ENCODE measurements around the gene TOLLIP. TPM values are rescaled to one million over a fixed set of nuclear protein-coding genes. Genes with fewer than 3 reads are reported as not detected.

Gene TOLLIP
- total and polyA plus RNA-seq, 12 donors: 19.0 to 53.6 (median 42.6) TPM

DNA sequence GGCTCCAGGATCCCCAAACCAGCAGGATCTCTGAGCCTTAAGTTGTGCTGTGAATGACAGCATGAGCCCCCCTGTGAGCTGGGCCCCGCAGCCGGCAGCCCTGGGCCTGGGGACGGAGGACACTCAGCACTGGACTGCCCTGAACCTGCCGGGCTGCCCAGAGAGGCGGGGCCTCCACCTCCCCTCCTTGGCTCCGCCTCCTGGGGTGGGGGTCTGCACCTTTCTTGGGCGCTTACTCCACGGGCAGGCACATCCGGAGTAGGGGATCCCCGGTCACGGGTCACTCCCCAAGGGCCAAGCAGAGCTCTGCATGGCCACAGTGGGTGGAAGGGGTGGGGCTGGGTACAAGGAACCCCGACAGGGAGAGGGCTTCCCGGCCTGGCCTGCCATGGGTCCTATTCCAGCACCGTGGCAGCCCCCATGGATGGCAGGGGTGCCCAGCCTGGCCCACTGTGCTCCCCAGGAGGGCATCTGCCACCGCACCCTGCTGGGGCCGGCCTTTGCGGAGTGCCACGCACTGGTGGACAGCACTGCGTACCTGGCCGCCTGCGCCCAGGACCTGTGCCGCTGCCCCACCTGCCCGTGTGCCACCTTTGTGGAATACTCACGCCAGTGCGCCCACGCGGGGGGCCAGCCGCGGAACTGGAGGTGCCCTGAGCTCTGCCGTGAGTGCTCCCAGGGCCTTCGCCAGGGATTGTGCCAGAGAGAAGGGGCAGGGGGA, 81.2 kb downstream of the TOLLIP start:
- Histone ChIP-seq H3K27me3 (peaks cover 9 to 82% (median 61%) of the 10 kb centered on the region in 7 donors), H3K4me1 (no peaks in the 10 kb centered on the region), H3K4me3 (no peak overlapping the region), H3K9me3 (no peaks in the 10 kb centered on the region), H3K27ac (no peak overlapping the region), H3K36me3 (no peaks in the 10 kb centered on the region)
- intact Hi-C loops (cut with DNase I): no loop called here
- TF ChIP-seq, protein P1, sequence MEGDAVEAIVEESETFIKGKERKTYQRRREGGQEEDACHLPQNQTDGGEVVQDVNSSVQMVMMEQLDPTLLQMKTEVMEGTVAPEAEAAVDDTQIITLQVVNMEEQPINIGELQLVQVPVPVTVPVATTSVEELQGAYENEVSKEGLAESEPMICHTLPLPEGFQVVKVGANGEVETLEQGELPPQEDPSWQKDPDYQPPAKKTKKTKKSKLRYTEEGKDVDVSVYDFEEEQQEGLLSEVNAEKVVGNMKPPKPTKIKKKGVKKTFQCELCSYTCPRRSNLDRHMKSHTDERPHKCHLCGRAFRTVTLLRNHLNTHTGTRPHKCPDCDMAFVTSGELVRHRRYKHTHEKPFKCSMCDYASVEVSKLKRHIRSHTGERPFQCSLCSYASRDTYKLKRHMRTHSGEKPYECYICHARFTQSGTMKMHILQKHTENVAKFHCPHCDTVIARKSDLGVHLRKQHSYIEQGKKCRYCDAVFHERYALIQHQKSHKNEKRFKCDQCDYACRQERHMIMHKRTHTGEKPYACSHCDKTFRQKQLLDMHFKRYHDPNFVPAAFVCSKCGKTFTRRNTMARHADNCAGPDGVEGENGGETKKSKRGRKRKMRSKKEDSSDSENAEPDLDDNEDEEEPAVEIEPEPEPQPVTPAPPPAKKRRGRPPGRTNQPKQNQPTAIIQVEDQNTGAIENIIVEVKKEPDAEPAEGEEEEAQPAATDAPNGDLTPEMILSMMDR (IDR thresholded peaks at IDR 0.05): no peak
- 80 to 83% methylated on average over 31 of the region's 31 CpGs for WGBS, 2 donors
- DNase-seq: peak in 1 of 2 donors; percentile 6
- no peak for ATAC-seq

DNA sequence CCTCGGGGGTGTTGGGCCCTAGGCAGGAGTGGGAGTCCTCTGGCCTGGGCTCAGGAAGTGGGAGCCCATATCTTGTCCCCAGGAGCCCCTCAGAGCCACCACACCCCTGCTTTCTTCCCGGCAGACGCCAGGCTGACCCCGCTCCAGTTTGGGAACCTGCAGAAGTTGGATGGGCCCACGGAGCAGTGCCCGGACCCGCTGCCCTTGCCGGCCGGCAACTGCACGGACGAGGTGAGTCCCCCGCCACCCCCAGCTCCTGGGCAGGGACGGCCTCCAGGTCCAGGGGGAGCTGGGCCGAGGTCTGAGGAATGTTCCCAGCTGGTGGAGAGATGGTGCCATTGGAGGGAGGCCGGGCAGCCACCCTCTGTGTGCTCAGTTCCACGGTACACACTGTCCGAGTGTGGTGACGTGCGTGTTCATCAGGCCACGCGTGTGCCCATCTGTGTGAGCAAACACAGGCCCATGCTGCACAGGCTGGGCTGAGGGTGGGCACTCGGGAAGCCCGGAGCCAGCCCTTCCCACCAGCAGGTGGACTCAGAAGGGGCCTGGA, 81.8 kb downstream of the TOLLIP start:
- H3K9me3 ChIP-seq: no peaks in the 10 kb centered on the region
- no peak overlapping the region for H3K4me3 ChIP-seq
- ATAC-seq (no peak), DNase-seq (peak in 1 of 2 donors; percentile 8)
- H3K36me3 ChIP-seq: no peaks in the 10 kb centered on the region
- TF ChIP-seq, protein P1 (IDR thresholded peaks at IDR 0.05): no peak
- intact Hi-C loops (cut with DNase I): no loop called here
- H3K27me3 ChIP-seq: peaks cover 9 to 89% (median 67%) of the 10 kb centered on the region in 7 donors
- no peak overlapping the region for H3K27ac ChIP-seq
- WGBS, 2 donors: 80 to 86% methylated on average over 23 of the region's 23 CpGs
- no peaks in the 10 kb centered on the region for H3K4me1 ChIP-seq

DNA sequence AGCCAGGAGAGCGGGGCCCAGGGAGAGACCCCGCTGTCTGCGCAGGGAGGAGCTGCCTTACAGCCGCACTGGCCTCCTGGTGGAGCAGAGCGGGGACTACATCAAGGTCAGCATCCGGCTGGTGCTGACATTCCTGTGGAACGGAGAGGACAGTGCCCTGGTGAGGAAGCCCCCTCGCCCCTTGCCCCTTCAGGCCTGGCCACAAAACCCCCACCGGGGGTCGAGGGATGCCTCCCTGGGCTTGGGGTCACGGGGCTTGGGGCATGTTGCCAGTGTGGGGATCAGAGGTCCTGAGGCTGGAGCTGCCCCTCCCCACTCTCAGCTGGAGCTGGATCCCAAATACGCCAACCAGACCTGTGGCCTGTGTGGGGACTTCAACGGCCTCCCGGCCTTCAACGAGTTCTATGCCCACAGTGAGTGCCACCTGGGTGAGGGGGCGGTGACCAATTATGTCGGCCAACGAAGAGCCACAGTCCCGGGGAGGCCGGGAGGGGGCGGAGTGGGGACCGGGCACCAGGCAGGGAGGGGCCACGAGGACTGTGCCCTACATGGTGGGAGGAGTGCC, 82.4 kb downstream of the TOLLIP start:
- DNase-seq (peak in 1 of 2 donors; percentile 4), ATAC-seq (no peak)
- Histone ChIP-seq H3K9me3 (no peaks in the 10 kb centered on the region), H3K4me3 (no peak overlapping the region), H3K36me3 (no peaks in the 10 kb centered on the region), H3K27me3 (peaks cover 9 to 92% (median 73%) of the 10 kb centered on the region in 7 donors), H3K4me1 (no peaks in the 10 kb centered on the region), H3K27ac (no peak overlapping the region)
- intact Hi-C loops (cut with DNase I): no loop called here
- TF ChIP-seq, protein P1 (IDR thresholded peaks at IDR 0.05): no peak
- WGBS, 2 donors: 57 to 62% methylated on average over 23 of the region's 23 CpGs

DNA sequence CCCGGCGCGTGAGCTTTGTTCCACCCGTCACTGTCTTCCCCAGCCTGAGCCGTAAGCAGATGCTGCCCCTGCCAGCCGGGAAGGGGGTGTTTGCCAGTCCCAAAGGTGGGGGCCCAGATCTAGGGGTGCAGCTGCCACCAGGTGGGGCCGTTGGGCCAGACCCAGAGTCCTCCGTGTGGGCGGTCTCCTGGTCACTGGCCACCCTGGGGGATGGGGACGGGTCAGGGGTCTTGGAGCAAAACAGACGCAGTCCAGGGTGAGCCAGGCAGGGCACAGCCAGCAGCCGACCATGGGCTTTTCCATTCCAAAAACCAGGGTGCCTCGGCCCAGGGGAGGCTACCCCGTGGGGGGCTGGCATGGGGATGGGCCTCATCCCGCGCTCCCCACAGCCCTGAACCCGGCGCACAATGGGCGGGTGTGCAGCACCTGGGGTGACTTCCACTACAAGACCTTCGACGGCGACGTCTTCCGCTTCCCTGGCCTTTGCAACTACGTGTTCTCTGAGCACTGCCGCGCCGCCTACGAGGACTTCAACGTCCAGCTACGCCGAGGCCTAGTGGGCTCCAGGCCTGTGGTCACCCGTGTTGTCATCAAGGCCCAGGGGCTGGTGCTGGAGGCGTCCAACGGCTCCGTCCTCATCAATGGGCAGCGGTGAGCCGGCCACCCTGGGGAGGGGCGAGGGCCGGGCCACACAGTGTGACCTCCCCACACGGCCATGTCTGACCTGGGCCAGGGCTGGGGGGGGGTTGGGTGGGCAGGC, 83.0 kb downstream of the TOLLIP start:
- no peaks in the 10 kb centered on the region for H3K36me3 ChIP-seq
- DNase-seq (peak in 1 of 2 donors; percentile 9), ATAC-seq (peak in 1 of 8 donors; percentile 12)
- H3K9me3 ChIP-seq: no peaks in the 10 kb centered on the region
- 78 to 79% methylated on average over 41 of the region's 41 CpGs for WGBS, 2 donors
- no peaks in the 10 kb centered on the region for H3K4me1 ChIP-seq
- no peak overlapping the region for H3K4me3 ChIP-seq
- H3K27me3 ChIP-seq: peaks cover 9 to 94% (median 79%) of the 10 kb centered on the region in 7 donors
- TF ChIP-seq, protein P1 (IDR thresholded peaks at IDR 0.05): peak in 1 of 9 donors; percentile 18
- H3K27ac ChIP-seq: no peak overlapping the region
- intact Hi-C loops (cut with DNase I): no loop called here
